GM18951 (cell line): ENCODE data around the gene PRELID2.

ENCODE experiments used
- POLR2A ChIP-seq: IDR thresholded peaks from 4 replicates; pipeline ENCODE4 v1.6.1; 2011; ENCODE audit warnings: mild to moderate bottlenecking; ENCODE audit not compliant: insufficient read length, insufficient read depth; ENCODE audit errors: extremely low read depth
- in situ Hi-C: fragments of 300-500 bp; cut with MboI; formaldehyde crosslinking; loops from one replicate; pipeline ENCODE4 v1.12.0; 2022; ENCODE audit warnings: low sequenced_read_pairs, mixed read lengths, inconsistent platforms; ENCODE audit not compliant: unreplicated experiment

Gene PRELID2

DNA sequence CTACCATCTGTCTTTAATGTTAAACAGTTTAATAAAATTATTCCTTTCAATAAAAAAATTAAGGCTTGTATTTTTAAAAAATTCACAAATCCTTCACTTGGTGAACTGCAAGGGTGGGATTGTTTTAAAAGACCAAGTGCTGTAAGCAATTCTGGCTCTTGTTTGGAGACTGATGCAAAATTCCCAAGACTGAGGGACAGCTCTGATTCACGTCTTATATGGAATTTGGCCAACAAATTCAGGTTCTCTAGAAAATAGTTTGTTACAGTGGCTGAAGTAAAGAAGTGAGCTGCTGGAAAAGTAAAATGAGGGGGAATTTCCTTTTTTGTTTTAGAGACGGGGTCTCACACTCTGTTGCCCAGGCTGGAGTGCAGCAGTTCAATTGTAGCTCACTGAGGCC, 58.3 kb downstream of the PRELID2 start:
- TF ChIP-seq POLR2A: no peak
- in situ Hi-C loops: no loop called here

DNA sequence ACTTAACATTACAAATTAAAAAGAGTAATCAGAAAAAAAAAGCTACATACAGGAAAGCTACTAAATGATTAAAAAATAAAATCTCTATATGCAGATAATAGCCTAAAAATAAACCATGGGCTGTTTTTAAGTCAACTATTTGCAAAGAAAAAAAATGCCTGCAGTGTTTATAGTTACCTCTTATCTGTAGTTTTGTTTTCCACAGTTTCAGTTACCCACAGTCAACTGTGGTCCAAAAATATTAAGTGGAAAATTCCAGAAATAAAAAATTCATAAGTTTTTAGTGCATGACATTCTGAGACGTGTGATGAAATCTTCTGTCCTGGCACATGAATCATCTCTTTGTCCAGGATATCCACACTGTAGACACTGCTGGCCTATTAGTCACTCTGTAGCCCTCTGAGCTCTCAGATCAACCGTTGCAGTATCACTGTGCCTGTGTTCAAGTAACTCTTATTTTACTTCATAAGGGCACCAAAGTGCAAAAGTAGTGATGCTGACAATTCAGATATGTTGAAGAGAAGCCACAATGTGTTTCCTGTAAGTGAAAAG, 59.2 kb downstream of the PRELID2 start:
- in situ Hi-C loops: no loop called here

DNA sequence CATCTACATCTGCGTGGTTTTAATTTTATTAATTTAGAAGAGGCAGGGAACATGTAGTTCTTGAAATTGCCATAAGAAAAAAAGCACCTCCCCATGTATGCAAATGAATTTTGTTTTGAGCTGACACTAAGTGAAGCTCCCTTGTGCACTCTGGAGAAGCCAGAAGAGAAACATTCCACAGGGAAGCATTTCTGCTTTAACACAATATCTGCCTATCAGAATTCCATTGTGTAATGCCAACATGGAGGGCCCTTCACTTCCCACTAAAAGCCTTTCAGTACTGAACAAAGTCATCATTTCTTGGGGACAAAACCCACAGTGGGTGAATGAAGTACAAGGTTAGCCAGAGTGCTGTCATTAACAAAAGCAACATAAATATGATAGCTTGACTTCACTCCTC, 59.7 kb downstream of the PRELID2 start:
- no peak for TF ChIP-seq POLR2A
- in situ Hi-C loops: no loop called here

More for the DNA sequence above, 59.2 kb downstream of the PRELID2 start:
- no peak for TF ChIP-seq POLR2A

DNA sequence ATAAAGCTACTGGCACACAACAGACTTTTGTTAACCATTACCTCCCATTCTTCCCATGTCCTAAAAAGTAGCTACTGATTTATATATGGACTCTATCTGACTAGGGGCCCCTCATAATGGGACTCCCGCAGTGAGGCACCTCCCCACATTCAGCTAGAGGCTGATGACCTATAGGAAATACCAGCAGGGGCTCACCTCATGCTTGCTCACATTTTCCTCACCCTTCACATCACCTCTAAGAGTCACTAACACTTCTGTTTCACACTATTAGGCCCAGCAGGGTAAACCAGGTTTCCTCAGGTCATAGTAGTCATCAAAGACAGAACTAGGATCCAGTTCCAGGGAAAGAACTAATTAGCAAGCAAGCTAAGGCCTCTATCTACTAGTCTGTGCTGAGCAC, 60.7 kb downstream of the PRELID2 start:
- in situ Hi-C loops: no loop called here
- TF ChIP-seq POLR2A: no peak

DNA sequence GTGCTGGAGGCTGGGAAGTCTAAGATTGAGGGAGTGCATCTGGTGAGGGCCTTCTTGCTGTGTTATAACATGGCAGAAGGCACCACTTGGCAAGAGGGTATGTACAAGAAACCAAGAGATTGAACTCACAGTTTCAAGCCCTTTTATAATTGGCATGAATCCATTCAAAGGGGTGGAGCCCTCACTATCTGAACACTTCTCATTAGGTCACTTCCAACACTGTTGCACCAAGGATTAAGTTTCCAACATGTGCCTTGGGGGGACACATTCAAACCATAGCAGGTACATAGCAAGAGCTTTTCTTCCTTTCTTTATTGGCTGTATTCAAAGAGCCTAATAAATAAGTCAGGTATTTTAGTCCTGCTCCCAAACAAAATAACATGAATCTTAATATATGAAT, 62.7 kb downstream of the PRELID2 start:
- in situ Hi-C loops: no loop called here
- no peak for TF ChIP-seq POLR2A

DNA sequence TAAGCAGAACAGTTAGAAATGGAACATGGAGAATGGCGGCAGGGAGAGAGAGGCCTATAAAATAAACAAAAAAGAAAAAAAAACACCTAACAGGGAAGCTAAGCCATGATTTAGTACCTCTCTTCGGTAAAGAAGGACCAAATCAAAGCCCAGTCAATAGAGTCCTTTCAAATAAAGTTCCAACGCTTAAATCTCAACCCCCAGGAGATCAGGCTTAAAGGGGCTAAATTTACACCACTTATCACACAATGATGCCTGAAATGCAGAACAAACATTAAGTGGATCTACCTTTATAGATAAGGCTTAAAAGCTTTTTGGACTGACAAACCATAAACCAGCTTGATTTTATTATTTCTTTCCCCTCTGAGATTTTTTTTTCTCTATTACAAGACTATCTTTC, 66.3 kb downstream of the PRELID2 start:
- in situ Hi-C loops: no loop called here
- TF ChIP-seq POLR2A: no peak

DNA sequence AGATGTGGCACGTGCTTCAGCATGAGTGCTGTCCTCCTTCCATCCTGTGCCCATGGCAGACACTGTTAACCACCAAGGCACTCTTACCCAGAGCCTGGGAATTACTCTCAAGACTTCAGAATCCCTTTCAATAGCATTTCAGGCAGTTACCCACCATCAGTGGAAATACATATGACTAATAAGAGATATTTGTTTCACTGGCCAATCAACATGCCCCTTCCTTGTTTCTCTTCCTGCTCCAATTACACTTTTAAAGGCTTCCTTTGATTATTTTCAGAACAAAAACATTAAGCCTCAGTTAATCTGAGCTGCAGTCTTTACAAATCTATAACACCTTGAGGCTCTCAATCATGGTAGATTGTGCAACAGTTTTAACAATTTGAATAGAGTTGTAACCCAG, 70.8 kb downstream of the PRELID2 start:
- TF ChIP-seq POLR2A: no peak
- in situ Hi-C loops: no loop called here

DNA sequence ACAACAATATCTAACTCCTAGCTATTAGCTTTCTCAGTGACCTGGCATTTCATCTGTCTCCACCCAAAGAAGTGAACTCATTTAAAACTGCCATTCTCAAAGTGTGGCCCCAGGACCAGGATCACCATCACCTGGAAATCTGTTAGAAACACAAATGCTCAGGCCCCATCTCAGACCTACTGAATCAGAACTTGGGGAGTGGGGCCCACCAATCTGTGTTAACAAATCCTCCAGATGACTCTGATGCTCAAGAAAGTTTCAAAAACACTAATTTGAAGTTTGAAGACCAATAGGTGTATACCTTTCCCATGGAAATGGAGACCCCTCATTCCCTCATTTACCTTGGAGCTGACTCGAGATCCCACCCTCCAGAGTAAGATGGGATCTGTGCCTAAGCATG, 72.3 kb downstream of the PRELID2 start:
- no peak for TF ChIP-seq POLR2A
- in situ Hi-C loops: no loop called here

DNA sequence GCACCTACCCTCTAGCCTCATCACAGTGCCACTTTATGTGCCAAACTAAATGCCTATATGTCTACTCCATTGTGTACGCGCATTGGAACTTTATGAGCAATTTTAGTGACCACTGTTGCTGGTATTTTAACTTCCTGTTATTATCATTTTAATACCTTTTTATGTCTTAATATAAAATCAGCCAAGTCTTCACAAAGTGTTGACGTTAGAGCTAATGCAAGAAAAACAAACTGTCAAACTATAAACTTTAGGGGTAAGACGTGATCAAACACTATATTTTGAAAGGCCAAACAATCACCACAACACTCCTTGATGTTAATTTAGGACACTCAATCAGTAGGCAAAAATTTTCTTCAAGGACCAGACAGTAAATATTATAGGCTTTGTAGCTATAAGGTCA, 73.9 kb downstream of the PRELID2 start:
- in situ Hi-C loops: no loop called here
- no peak for TF ChIP-seq POLR2A

DNA sequence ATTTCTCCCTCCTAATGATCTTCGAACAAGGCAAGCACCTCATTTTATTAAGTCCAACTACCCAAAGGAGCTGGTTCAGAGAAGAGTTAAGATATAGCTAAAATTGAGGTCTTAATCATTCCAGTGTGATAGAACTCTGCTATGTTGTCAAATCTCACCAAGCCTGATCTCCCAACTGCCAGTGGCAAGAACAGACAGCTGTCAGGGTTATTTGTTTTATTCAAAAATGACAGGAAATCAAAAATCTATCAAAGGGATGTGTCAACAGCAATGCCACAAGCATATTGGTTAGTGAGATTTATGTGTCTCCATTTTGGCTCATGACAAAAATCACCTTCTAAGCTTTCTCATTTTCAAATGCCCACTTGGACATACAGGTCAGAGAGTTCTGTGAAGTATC, 74.5 kb downstream of the PRELID2 start:
- no peak for TF ChIP-seq POLR2A
- in situ Hi-C loops: no loop called here

DNA sequence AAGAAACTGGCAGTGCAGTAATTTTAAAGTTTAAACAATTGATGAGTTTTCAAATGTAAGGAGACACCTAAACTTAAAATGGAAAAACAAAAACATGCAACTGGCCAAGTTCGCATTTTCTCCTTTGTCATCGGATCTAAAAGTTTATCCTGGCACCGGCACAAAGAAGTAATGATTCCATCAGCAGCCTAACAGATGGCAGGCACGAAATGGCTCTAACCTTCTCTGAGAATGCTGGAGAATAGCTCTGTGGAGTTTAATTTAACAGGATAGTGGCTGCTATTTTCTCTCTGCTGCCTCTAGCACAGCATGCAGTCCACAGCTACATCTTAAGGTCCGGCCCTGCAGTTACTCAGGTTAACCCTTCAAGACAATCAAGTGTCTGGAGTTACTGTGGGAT, 82.2 kb downstream of the PRELID2 start:
- in situ Hi-C loops: no loop called here
- TF ChIP-seq POLR2A: no peak

DNA sequence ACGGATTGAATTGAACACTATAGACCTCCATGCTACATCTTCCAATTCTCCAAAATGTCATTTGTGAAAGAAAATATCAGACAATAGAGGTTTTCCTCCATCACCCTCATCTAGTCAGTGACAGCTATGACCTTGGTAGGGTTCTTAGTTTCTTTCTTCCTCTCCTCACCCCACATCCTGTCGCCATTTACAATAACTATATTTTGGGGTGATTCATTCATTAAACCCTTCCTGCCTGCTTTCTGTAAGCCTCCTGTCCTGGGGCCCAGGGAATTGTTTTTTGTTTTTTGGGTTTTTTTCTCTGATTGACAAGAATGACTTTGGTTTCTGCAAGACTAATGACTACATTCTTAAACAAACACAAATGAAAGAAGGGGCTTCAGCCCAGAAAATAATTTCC, 82.6 kb downstream of the PRELID2 start:
- in situ Hi-C loops: no loop called here
- no peak for TF ChIP-seq POLR2A

DNA sequence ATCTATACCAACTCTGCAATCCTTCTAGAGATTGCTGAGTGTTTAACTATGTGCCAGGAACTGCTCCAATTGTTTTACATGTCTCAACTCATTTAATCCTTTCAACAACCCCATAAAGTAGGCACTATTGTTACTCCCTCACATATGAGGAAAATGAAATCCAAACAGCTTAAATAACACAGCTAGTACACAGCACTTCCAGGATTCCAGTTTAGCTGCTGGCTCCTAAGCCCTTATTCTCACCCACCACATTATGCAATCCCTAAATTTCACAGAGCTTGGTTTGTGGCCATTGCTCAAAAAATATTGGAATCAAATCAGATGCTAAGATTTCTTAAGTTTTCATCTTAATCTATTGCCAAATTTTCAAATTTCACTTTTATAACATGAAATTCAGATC, 84.9 kb downstream of the PRELID2 start:
- in situ Hi-C loops: no loop called here

DNA sequence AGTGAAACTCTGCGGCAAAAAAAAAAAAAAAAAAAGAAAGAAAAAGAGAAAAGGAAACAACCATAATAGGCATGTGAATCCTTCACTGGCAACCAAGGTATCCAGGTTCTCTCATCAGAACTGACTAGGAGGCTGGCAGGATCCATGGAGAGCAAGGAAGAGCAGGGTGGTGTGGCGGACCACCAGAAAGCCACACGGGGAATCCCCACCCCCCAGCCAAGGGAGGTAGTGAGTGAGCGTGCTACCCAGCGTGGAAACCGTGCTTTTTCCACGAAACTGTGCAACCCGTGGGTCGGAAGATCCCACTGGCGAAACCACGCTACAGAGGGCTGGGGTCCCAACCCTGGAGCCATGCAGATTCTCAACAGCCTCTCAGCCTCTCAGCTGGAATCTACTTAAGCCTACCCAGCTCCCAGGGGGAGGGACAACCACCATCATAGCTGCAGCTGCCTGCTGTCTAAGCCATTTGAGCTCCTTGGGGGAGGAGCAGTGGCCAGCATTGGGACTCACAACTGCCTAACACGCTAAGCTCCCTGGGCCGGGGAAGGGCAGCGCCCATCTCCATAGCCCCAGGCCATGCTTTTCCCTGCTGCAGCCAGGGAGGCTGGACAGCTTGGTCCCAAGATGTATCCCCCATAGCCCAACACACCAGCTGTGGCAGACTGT, 91.6 kb downstream of the PRELID2 start:
- no peak for TF ChIP-seq POLR2A
- in situ Hi-C loops: no loop called here

More for the DNA sequence above, 84.9 kb downstream of the PRELID2 start:
- no peak for TF ChIP-seq POLR2A
